Activated CD8-positive, alpha-beta T cell treated with anti-CD3 and anti-CD28 coated beads, Interleukin-2, amount 10 ng/mL, durations not matched to agents 7 days and 5 days (primary cell): ENCODE measurements around the gene COX6B1. TPM values are rescaled to one million over a fixed set of nuclear protein-coding genes. Genes with fewer than 3 reads are reported as not detected.
"Not testable (repeated sequence)": the region's sequence is repeated elsewhere in the genome, so short reads cannot be mapped to it uniquely, and the experiment has no call there.

Source experiments
- ATAC-seq: fragments of 150-1000 bp; cut with Tn5 transposase; one replicate; pipeline ENCODE4 v1.10.0; 2021; ENCODE audit warnings: moderate library complexity
- CTCF ChIA-PET: fragments of 350-600 bp; sonication (Branson Sonifier 250); formaldehyde crosslinking; loops from one replicate; lab custom pipeline; 2021; ENCODE audit warnings: antibody characterized with exemption; lab: Charles Lee
- POLR2A ChIA-PET: fragments of 350-600 bp; sonication (Branson Sonifier 250); formaldehyde crosslinking; loops from one replicate; lab custom pipeline; 2021; ENCODE audit warnings: antibody characterized with exemption; lab: Charles Lee
- DNase-seq: peaks from one replicate; pipeline ENCODE4 v3.0.0-alpha.2; 2020
- H3K27ac Mint-ChIP-seq: one replicate; pipeline ENCODE4 v1.8.0; 2021; ENCODE audit warnings: mild to moderate bottlenecking, mixed read lengths
- H3K27me3 Mint-ChIP-seq: one replicate; pipeline ENCODE4 v1.8.0; 2021; ENCODE audit warnings: low read depth, mixed read lengths
- H3K36me3 Mint-ChIP-seq: one replicate; pipeline ENCODE4 v1.8.0; 2021; ENCODE audit warnings: low read depth, mixed read lengths
- H3K4me1 Mint-ChIP-seq: one replicate; pipeline ENCODE4 v1.8.0; 2021; ENCODE audit warnings: low read depth, mixed read lengths
- H3K4me3 Mint-ChIP-seq: one replicate; pipeline ENCODE4 v1.8.0; 2021; ENCODE audit warnings: mild to moderate bottlenecking, mixed read lengths
- H3K9me3 Mint-ChIP-seq: one replicate; pipeline ENCODE4 v1.8.0; 2022; ENCODE audit warnings: mixed read lengths; ENCODE audit not compliant: insufficient read depth
- total RNA-seq, 2 experiments: library from RNA; stranded (reverse); gene quantifications; one replicate each; pipeline ENCODE4 v1.2.3, GENCODE V29; 2021

Gene COX6B1, protein sequence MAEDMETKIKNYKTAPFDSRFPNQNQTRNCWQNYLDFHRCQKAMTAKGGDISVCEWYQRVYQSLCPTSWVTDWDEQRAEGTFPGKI
- 100 to 1,000 TPM; 471 to 518 TPM for total RNA-seq

DNA sequence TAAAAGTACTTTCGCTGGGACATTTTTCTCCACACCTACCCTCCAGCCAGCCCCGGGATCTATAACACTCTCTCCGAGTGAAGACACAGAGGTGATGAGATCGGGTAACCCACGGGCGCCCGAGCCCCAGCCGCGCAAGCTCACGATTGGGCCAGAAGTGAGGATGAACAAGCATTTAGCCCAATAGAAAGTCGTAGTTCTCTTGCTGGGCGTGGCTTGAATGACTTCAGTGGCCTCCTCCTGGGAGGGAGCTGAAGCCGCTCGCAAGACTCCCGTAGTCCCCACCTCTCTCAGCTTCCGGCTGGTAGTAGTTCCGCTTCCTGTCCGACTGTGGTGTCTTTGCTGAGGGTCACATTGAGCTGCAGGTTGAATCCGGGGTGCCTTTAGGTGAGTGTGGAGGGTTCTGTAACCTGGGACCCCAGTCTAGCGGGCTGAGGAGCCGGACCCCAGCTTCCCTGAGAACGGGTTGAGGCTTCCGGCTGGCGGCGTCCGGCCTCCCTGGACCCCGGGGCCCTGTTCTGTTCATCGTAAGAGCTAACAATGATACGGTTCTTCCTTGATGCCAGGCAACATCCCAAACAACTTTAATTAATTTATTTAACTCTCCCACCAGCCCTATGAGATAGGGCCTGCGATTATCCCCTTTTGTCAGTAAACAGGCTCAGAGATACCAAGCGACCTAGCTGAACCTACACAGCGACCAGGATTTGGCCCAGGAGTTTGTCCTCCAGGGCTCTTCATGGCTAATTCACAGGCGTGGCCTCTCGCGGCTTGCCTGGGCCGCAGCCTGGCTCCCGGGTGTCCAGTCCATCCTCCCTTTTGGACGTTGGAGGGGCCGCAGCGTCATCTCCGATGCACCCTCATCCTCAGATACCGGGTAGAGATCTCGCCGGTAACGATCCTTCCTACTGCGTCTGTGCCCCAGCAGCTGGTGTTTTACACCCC, at the start of gene COX6B1:
Gene COX6B1, plus strand, starts transcription at position 307 of the 945 bp plus-strand sequence. CDS start 2,921 bp downstream, outside the sequence.
- Mint-ChIP-seq H3K27ac (peak within 1 kb of the TSS; percentile 98), H3K4me1 (peaks cover 47% of the 10 kb centered on the region), H3K27me3 (no peaks in the 10 kb centered on the region), H3K9me3 (no peaks in the 10 kb centered on the region), H3K36me3 (peaks cover 23% of the 10 kb centered on the region), H3K4me3 (peak within 1 kb of the TSS; percentile 99)
- DNase-seq: peak; percentile 97
- POLR2A ChIA-PET: interaction anchor here (0.6 to 1.9 kb wide), 18 partner anchors 9 to 1379 kb away, joined by 3 to 9 read pairs (median 4); partner anchors contain the start of gene HAUS5
- peak; percentile 72 for ATAC-seq
- CTCF ChIA-PET: interaction anchor here (0.7 to 2.3 kb wide), 17 partner anchors 9 to 295 kb away, joined by 3 to 7 read pairs (median 3); partner anchors contain the start of gene HAUS5

- no peak for DNase-seq
- no peak for ATAC-seq
- ChIA-PET CTCF (interaction anchor here (1.2 to 2.1 kb wide), 2 partner anchors 8 to 54 kb away, joined by 3 to 5 read pairs; no protein-coding TSS in a partner anchor), POLR2A (no interaction called here)
- Mint-ChIP-seq H3K27me3 (peaks cover 11% of the 10 kb centered on the region), H3K27ac (no peak overlapping the region), H3K4me1 (no peaks in the 10 kb centered on the region), H3K9me3 (no peaks in the 10 kb centered on the region), H3K4me3 (no peak overlapping the region), H3K36me3 (no peaks in the 10 kb centered on the region)
Observed at GRCh38 chr19:35601971-35602370, 46.2 kb upstream of the COX6B1 start.

- H3K4me1 Mint-ChIP-seq, ATAC-seq, DNase-seq, CTCF ChIA-PET, H3K4me3 Mint-ChIP-seq, H3K27me3 Mint-ChIP-seq, H3K27ac Mint-ChIP-seq: not testable (repeated sequence)
- POLR2A ChIA-PET: interaction anchor here (0.6 kb wide), 1 partner anchor 12 kb away, joined by 4 read pairs; no protein-coding TSS in a partner anchor
- peaks cover 13% of the 10 kb centered on the region for H3K9me3 Mint-ChIP-seq
- H3K36me3 Mint-ChIP-seq: peaks cover 11% of the 10 kb centered on the region
Observed at GRCh38 chr19:35604436-35604835, 43.7 kb upstream of the COX6B1 start.

GRCh38 chr19:35607170-35607569, 41.0 kb upstream of the COX6B1 start:
- CTCF ChIA-PET, H3K4me3 Mint-ChIP-seq, H3K27ac Mint-ChIP-seq, H3K27me3 Mint-ChIP-seq, POLR2A ChIA-PET, DNase-seq, ATAC-seq: not testable (repeated sequence)
- Mint-ChIP-seq H3K36me3 (peaks cover 11% of the 10 kb centered on the region), H3K9me3 (peaks cover 13% of the 10 kb centered on the region), H3K4me1 (peaks cover 28% of the 10 kb centered on the region)

DNA sequence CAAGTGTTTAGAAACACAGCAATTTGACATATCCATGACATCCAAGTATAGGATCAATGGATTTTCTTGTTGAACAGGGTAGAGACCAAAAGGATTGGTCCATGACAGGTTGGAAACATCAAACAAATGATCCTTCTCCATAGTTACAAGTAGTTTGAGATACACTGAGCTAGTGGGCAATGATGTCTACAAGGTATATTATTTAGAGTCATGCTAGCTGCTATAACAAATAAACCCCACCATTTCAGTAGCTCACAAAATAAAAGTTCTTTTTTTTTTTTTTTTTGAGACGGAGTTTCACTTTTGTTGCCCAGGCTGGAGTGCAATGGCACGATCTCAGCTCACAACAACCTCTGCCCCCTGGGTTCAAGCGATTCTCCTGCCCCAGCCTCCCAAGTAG, 40.5 kb upstream of the COX6B1 start:
- ChIA-PET POLR2A (interaction anchor here (1.1 kb wide), 1 partner anchor 41 kb away, joined by 3 read pairs; the partner anchor contains the start of gene COX6B1), CTCF (interaction anchor here (1.1 kb wide), 1 partner anchor 59 kb away, joined by 5 read pairs; no protein-coding TSS in a partner anchor)
- Mint-ChIP-seq H3K4me3 (no peak overlapping the region), H3K27me3 (no peaks in the 10 kb centered on the region), H3K27ac (no peak overlapping the region), H3K4me1 (peaks cover 33% of the 10 kb centered on the region), H3K9me3 (peaks cover 13% of the 10 kb centered on the region), H3K36me3 (peaks cover 11% of the 10 kb centered on the region)
- DNase-seq: no peak
- ATAC-seq: no peak

DNA sequence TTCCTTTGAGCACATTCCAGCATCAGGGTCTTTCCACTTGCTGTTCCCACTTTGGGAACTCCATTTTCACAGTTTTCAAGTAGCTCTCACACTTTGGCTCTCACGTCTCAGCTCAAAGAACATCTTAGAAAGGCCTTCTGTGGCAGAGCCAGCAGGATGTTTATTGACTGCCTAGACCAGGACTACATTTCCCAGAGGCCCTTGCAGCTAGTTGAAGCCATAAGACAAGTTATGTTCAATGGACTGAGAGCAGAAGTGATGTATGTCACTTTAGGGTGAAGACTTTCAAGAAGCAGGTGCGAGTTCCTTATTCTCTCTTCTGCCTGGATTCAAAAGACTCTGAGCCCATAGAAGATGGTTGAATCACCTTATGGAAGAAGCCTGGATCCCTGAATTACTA, 39.9 kb upstream of the COX6B1 start:
- peaks cover 11% of the 10 kb centered on the region for H3K36me3 Mint-ChIP-seq
- DNase-seq (peak; percentile 45), ATAC-seq (no peak)
- H3K4me1 Mint-ChIP-seq: peaks cover 37% of the 10 kb centered on the region
- CTCF ChIA-PET: interaction anchor here (0.5 to 1.1 kb wide), 2 partner anchors 48 to 60 kb away, joined by 4 to 5 read pairs; no protein-coding TSS in a partner anchor
- H3K27me3 Mint-ChIP-seq: no peaks in the 10 kb centered on the region
- POLR2A ChIA-PET: interaction anchor here (1.1 kb wide), 1 partner anchor 41 kb away, joined by 3 read pairs; the partner anchor contains the start of gene COX6B1
- peak overlapping the region; percentile 32 for H3K27ac Mint-ChIP-seq
- H3K4me3 Mint-ChIP-seq: no peak overlapping the region
- H3K9me3 Mint-ChIP-seq: peaks cover 13% of the 10 kb centered on the region

DNA sequence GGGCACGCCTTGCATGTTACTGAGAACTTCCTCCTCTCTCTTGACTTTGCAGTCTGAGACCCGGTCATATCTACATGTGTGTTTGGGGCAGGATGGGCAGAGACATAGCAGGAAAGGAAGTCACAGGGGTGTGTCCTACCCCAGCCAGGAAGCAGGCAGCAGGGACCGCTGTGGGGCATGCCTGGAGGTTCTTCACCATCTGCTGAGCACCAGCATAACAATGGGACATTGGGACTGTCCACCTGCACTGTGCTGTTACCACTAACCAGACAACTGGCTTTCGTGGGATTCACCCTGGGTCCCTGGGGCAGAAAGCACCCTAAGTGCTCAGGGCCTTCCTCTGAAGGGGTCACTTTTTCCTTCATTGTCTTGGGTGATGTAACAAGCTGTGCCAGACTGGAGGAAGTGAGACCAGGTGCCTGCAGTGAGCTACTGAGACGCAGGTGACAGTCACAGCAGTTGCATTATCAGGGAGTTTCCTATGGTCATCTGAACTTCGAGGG, 38.2 kb upstream of the COX6B1 start:
- peaks cover 48% of the 10 kb centered on the region for H3K4me1 Mint-ChIP-seq
- peaks cover 13% of the 10 kb centered on the region for H3K9me3 Mint-ChIP-seq
- no peaks in the 10 kb centered on the region for H3K27me3 Mint-ChIP-seq
- H3K36me3 Mint-ChIP-seq: peaks cover 11% of the 10 kb centered on the region
- peak; percentile 28 for ATAC-seq
- H3K4me3 Mint-ChIP-seq: peak overlapping the region; percentile 4
- POLR2A ChIA-PET: interaction anchor here (1.3 kb wide), 1 partner anchor 38 kb away, joined by 6 read pairs; the partner anchor contains the start of gene COX6B1
- H3K27ac Mint-ChIP-seq: peak overlapping the region; percentile 79
- CTCF ChIA-PET: interaction anchor here (1.3 to 2.8 kb wide), 3 partner anchors 13 to 54 kb away, joined by 3 to 7 read pairs (median 5); partner anchors contain the start of gene COX6B1
- peak; percentile 62 for DNase-seq

- peaks cover 48% of the 10 kb centered on the region for H3K4me1 Mint-ChIP-seq
- peak overlapping the region; percentile 87 for H3K4me3 Mint-ChIP-seq
- no peak for DNase-seq
- H3K36me3 Mint-ChIP-seq: peaks cover 19% of the 10 kb centered on the region
- H3K27me3 Mint-ChIP-seq: no peaks in the 10 kb centered on the region
- ChIA-PET POLR2A (interaction anchor here (0.6 to 1.4 kb wide), 10 partner anchors 9 to 133 kb away, joined by 3 to 10 read pairs (median 4); partner anchors contain the start of genes COX6B1, PSENEN and U2AF1L4), CTCF (interaction anchor here (1.3 to 2.8 kb wide), 4 partner anchors 15 to 471 kb away, joined by 3 to 7 read pairs (median 3); partner anchors contain the start of gene COX6B1)
- no peak for ATAC-seq
- peak overlapping the region; percentile 95 for H3K27ac Mint-ChIP-seq
- peaks cover 11% of the 10 kb centered on the region for H3K9me3 Mint-ChIP-seq
Observed at GRCh38 chr19:35612224-35612558, 35.9 kb upstream of the COX6B1 start.

- peak; percentile 93 for ATAC-seq
- CTCF ChIA-PET: interaction anchor here (0.6 to 1.6 kb wide), 5 partner anchors 12 to 472 kb away, joined by 3 to 4 read pairs (median 3); partner anchors contain the start of gene COX6B1
- peak; percentile 96 for DNase-seq
- POLR2A ChIA-PET: interaction anchor here (0.5 to 1.4 kb wide), 18 partner anchors 8 to 439 kb away, joined by 3 to 10 read pairs (median 4); partner anchors contain the start of genes COX6B1, LIN37, PSENEN and U2AF1L4
- Mint-ChIP-seq H3K4me1 (peaks cover 46% of the 10 kb centered on the region), H3K9me3 (peaks cover 7% of the 10 kb centered on the region), H3K4me3 (peak within 1 kb of the TSS; percentile 87), H3K36me3 (peaks cover 18% of the 10 kb centered on the region), H3K27me3 (no peaks in the 10 kb centered on the region), H3K27ac (peak within 1 kb of the TSS; percentile 95)
Observed at GRCh38 chr19:35612559-35613321, 35.4 kb upstream of the COX6B1 start, which contains the start of gene HAUS5. HAUS5 (plus strand) TSS chr19:35612735; CDS start chr19:35612795, 60 bp downstream.

DNA sequence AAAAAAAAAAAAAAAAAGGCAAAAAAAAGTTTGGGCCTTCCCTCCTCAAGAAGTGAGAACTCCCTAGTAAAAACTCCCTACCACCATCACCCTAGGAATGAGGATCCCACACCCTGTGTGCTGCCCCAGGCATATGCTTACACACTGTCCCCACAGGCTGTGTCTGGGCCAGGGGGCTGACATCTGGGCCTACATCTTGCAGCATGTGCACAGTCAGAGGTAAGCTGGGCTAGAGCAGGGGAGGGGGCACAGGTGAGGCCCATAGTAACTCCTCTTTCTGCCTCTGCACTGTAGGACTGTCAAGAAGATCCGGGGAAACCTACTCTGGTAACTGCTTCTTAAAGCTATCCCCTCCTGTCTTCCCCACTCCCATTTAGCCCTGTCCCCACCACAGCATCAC, 34.5 kb upstream of the COX6B1 start:
- Mint-ChIP-seq H3K27me3 (no peaks in the 10 kb centered on the region), H3K4me3 (peak overlapping the region; percentile 87), H3K27ac (peak overlapping the region; percentile 95), H3K36me3 (peaks cover 13% of the 10 kb centered on the region), H3K4me1 (peaks cover 43% of the 10 kb centered on the region), H3K9me3 (peaks cover 2% of the 10 kb centered on the region)
- CTCF ChIA-PET: interaction anchor here (0.6 to 1.6 kb wide), 3 partner anchors 11 to 169 kb away, joined by 3 to 4 read pairs (median 3); partner anchors contain the start of gene COX6B1
- POLR2A ChIA-PET: interaction anchor here (0.5 to 1.4 kb wide), 10 partner anchors 10 to 134 kb away, joined by 3 to 10 read pairs (median 5); partner anchors contain the start of gene LIN37
- no peak for DNase-seq
- ATAC-seq: no peak
